Ovary (tissue), 9 donors: ENCODE data around the gene POLE. TPM values are rescaled to one million over a fixed set of nuclear protein-coding genes. Genes with fewer than 3 reads are reported as not detected.

Source experiments
- DNase-seq, 5 donors: peaks; one replicate each; pipeline ENCODE4 v3.0.0-alpha.2; 2019 to 2020
- H3K27ac ChIP-seq, 2 donors: fragments of 200-600 bp; one replicate each; pipeline versions ENCODE4 v1.5.1 to v1.8.0; 2019 to 2022
- H3K27me3 ChIP-seq: fragments of 200-600 bp; one replicate; pipeline ENCODE4 v1.8.0; 2022
- H3K36me3 ChIP-seq: fragments of 200-600 bp; sonication (generic); one replicate; pipeline ENCODE4 v1.5.1; 2019
- H3K4me1 ChIP-seq: one replicate; pipeline ENCODE4 v1.8.1; 2013; ENCODE audit warnings: mild to moderate bottlenecking, moderate library complexity; ENCODE audit not compliant: insufficient read depth
- H3K4me3 ChIP-seq: fragments of 200-600 bp; sonication (generic); one replicate; pipeline ENCODE4 v1.5.1; 2017
- H3K9me3 ChIP-seq, 2 donors: fragments of 200-600 bp in 1 of 2; sonication (generic) in 1 of 2; one replicate each; pipeline versions ENCODE4 v1.5.1 to v1.8.1; 2013 to 2019; ENCODE audit warnings: mild to moderate bottlenecking in 1 of 2, moderate library complexity in 1 of 2
- EP300 ChIP-seq: sonication (generic); formaldehyde crosslinking; IDR thresholded peaks from one replicate; pipeline ENCODE4 v1.6.1; 2017; ENCODE audit warnings: antibody characterized with exemption
- POLR2A ChIP-seq: fragments of 450-650 bp; IDR thresholded peaks from one replicate; pipeline ENCODE4 v1.6.1; 2017; ENCODE audit warnings: antibody characterized with exemption, mild to moderate bottlenecking, moderate library complexity
- WGBS, 3 donors: extraction: QIAGEN DNeasy Blood & Tissue Kit in 1 of 3; methylation state at CpG; one replicate each; pipeline versions ENCODE4 v1.1.5 to v1.1.7; 2013 to 2017; 5-methylcytosine and 5-hydroxymethylcytosine counted together
- intact Hi-C, 4 donors: fragments of 100-400 bp; cut with DNase I; formaldehyde crosslinking; loops; one replicate each; pipeline versions ENCODE4 v1.11.0 to v1.15.1; 2022 to 2023
- polyA plus RNA-seq, 2 donors: library from polyadenylated mRNA; stranded (reverse); fragments of 200-250 nt in 1 of 2; fragments of 350-450 nt in 1 of 2; fragmentation: Illumina TruSeq in 1 of 2; extraction: RNeasy Lipid Tissue Mini Kit (QIAGEN cat#74804) in 1 of 2; gene quantifications; one replicate each; pipeline ENCODE4 v1.2.3, GENCODE V29; 2013 to 2014
- total RNA-seq, 7 donors: library from RNA; depleted of rRNA in 2 of 7; stranded (reverse); fragments of >200 nt in 2 of 7; fragmentation: NEBNext Ultra II Directional in 3 of 7; extraction: Animal tissue kit (Norgen Biotek cat#: 25700) in 3 of 7; gene quantifications; one replicate each; pipeline versions ENCODE4 v1.1.0 to v1.2.4, GENCODE V29; 2016 to 2023
- TF ChIP-seq, protein P1 (sequence below), 3 donors: fragments of 450-650 bp in 2 of 3; fragments of 200-600 bp in 1 of 3; IDR thresholded peaks; one replicate each; pipeline versions ENCODE4 v1.5.1 to v1.8.0; 2016 to 2022; ENCODE audit warnings: antibody characterized with exemption in 3 of 3, mild to moderate bottlenecking in 1 of 3
- donor health status: DM: no; HTN: no; CAD: no; lungs with moderate emphysema.
- donor health status: DM: no; HTN: no; CAD: no.
- donor health status: Bipolar disorder and iron deficiency.
- donor health status: DM: yes; HTN: yes; CAD: no.
- donor health status: DM: no; HTN: no; CAD: no.
- donor health status: DM: yes; HTN: yes; CAD: no.

POLE gene
- total and polyA plus RNA-seq, 9 donors: 12.5 to 34.7 (median 24.0) TPM

DNA sequence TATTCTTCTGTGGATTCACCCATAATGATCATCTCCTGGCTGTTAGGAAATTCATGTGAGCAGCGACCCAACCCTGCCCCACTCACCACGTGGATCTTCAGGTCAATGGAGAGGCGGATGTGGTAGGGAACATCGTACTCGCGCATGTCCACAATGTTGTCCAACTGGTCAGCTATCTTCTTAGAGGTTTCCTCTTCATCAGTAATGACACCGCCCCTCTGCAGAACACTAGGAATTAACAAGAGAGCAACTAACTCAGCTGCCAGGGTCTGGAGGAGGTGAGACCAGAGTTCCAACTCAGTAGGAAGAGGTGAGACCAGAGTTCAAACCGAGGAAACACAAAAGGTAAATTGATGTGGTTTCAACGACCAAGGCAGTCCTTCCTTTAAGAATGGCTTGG, 9.7 kb downstream of the POLE start:
- TF ChIP-seq EP300: no peak
- TF ChIP-seq, protein P1, sequence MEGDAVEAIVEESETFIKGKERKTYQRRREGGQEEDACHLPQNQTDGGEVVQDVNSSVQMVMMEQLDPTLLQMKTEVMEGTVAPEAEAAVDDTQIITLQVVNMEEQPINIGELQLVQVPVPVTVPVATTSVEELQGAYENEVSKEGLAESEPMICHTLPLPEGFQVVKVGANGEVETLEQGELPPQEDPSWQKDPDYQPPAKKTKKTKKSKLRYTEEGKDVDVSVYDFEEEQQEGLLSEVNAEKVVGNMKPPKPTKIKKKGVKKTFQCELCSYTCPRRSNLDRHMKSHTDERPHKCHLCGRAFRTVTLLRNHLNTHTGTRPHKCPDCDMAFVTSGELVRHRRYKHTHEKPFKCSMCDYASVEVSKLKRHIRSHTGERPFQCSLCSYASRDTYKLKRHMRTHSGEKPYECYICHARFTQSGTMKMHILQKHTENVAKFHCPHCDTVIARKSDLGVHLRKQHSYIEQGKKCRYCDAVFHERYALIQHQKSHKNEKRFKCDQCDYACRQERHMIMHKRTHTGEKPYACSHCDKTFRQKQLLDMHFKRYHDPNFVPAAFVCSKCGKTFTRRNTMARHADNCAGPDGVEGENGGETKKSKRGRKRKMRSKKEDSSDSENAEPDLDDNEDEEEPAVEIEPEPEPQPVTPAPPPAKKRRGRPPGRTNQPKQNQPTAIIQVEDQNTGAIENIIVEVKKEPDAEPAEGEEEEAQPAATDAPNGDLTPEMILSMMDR (IDR thresholded peaks at IDR 0.05): no peak
- no peak for TF ChIP-seq POLR2A
- no peaks in the 10 kb centered on the region for H3K27me3 ChIP-seq
- H3K9me3 ChIP-seq: no peaks in the 10 kb centered on the region
- intact Hi-C loops: no loop called here
- H3K4me1 ChIP-seq: no peaks in the 10 kb centered on the region
- DNase-seq: no peak
- no peaks in the 10 kb centered on the region for H3K36me3 ChIP-seq
- H3K27ac ChIP-seq: no peak overlapping the region
- WGBS, 3 donors: 93 to 95% (median 94%) methylated on average over 9 of the region's 9 CpGs
- H3K4me3 ChIP-seq: no peak overlapping the region

DNA sequence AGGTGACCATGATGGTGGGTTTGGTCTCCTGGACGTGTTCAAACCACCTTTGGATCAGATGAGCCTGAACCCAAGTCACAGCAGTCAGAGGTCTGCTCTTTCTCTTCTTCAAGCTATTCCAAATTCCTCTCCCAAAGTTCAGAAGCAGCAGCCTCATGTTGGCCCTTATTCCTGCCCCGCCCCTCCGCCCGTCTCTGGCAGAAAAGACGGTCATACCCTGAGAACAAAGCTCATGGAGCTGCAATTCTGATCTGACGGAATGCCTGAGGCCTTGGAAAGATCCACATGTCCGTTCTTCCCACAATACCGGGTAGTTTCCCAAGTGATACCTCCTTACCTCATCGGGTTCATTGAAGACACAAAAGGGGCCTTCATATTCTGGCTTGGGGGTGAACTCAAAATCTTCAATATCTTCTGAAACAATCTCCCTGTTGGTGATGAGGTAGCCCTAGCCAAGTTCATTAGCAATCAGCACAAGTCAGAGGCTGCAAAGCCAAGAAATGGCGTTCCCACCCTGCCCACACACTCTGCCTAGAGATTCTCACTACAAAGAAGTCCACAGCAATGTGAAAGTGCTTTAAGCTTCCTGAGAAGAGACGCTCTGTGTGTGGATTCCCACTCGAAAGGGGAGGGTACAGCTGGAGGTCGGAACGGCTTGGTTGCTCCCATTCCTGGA, 11.2 kb downstream of the POLE start:
- Histone ChIP-seq H3K4me3 (no peak overlapping the region), H3K4me1 (no peaks in the 10 kb centered on the region), H3K9me3 (no peaks in the 10 kb centered on the region), H3K36me3 (no peaks in the 10 kb centered on the region), H3K27ac (no peak overlapping the region), H3K27me3 (no peaks in the 10 kb centered on the region)
- WGBS, 3 donors: 92 to 94% (median 94%) methylated on average over 14 of the region's 14 CpGs
- no peak for DNase-seq
- TF ChIP-seq POLR2A: no peak
- TF ChIP-seq, protein P1 (IDR thresholded peaks at IDR 0.05): no peak
- TF ChIP-seq EP300: no peak
- intact Hi-C loops: no loop called here

DNA sequence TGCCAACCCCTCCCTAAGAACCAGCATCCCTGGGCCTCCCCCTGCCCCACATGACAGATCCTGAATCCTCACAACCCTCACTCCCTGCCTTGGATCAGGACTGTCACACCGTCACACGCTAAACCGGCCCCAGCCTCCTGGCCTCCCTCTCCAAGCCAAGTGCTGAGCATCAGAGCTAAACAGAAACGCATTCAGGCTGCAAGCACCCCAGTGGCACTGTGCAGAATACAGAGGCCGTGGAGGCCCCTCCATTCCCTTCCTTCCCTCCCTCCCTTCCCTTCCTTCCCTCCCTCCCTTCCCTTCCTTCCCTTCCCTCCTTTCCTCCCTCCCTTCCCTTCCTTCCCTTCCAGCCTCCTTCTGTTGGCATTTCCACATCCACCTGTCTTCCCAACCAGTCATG, 12.6 kb downstream of the POLE start:
- WGBS, 3 donors: 95 to 98% (median 97%) methylated on average over 5 of the region's 5 CpGs
- no peaks in the 10 kb centered on the region for H3K4me1 ChIP-seq
- intact Hi-C loops: no loop called here
- no peak for DNase-seq
- H3K9me3 ChIP-seq: no peaks in the 10 kb centered on the region
- H3K27ac ChIP-seq: no peak overlapping the region
- H3K27me3 ChIP-seq: no peaks in the 10 kb centered on the region
- H3K36me3 ChIP-seq: no peaks in the 10 kb centered on the region
- no peak overlapping the region for H3K4me3 ChIP-seq
- TF ChIP-seq POLR2A (no peak), EP300 (no peak)
- TF ChIP-seq, protein P1 (IDR thresholded peaks at IDR 0.05): no peak

DNA sequence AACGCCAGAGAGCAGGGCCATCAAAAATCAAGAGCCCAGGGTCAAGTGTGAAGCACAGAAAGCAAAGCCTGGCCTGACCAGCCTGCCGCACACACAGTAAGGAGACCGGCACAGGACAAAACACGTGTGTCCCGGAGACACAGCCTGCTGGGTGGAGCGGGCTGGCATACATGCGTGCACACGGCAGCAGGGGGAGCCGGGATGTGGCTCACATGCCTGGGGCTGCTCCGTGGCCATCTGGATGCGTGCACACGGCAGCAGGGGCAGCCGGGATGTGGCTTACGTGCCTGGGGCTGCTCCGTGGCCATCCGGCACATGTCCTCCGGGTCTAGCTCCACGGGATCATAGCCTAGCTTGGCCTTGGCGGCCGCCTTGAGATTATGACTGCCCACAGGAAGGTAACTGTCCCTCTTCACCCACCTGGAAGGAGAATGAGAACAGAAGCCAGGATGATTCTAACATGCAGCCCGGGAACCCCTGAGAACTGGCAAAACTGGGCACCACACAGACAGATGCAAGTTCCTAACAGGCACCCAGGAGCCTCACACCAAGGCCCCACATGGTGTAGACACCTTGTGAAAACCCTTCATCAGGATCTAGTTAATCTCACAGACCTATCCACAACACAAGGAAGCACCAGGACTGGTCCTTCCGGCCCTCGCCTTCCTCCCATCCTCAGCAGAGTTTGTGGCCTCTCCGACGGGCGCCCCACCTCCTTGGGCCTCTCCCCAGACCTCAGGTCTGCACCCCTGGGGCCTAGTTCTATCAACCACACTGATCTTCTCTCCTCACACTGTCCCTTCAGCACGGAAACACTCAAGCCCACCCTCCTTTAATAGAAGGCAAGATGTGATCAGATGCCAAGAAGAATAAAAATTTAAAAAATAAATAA, 13.6 kb downstream of the POLE start:
- H3K9me3 ChIP-seq: no peaks in the 10 kb centered on the region
- no peak overlapping the region for H3K27ac ChIP-seq
- no peak for DNase-seq
- no peaks in the 10 kb centered on the region for H3K36me3 ChIP-seq
- H3K4me1 ChIP-seq: no peaks in the 10 kb centered on the region
- 90 to 95% (median 92%) methylated on average over 27 of the region's 27 CpGs for WGBS, 3 donors
- no peak overlapping the region for H3K4me3 ChIP-seq
- H3K27me3 ChIP-seq: no peaks in the 10 kb centered on the region
- TF ChIP-seq EP300 (no peak), POLR2A (no peak)
- TF ChIP-seq, protein P1 (IDR thresholded peaks at IDR 0.05): no peak
- intact Hi-C loops: no loop called here
